Measurements from ENCODE around the gene EVX2.

The EVX2 gene

DNA sequence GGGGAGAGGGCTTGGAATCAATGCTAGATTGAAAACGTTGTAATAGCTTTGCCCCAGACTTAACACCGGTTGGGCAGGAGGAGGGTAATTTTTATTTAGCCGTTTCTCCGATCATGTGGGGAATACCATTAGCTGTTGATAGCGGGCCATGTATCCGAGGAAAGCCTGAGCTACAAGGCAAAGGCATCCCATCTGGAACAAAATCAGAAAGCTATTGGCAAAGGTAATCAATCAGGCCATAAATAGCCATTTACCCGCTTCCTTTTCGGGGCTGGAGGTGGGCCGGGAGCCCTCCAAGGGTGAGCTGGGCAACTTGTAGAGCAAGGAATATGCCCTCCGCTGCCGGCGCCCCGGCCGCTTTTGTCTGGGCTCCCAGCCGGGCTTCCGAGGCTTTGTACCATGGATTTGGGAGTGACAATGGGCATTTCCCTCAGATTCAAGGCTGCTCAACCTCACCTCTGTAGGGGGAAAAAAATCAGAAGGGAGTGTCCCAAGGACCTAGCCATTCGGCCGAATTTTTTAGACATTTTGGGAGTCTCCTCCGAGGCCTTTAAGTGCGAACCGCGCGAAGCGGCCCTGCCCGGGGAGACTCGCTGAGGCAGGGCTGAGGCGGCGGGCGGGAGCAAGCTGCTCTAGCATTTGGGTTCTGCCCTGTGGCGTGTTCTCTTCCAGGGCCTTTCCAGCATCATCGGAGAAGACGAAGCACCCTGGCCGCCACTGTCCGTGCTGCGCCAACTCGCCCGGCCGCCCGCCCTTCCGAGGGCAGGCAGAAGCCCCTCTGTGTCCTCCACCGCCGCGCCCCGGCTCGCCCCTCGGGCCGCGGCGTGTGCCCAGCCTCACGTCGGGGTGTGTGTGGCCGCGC lies 37.7 kb upstream of the EVX2 start:
- no peak for DNase-seq

DNA sequence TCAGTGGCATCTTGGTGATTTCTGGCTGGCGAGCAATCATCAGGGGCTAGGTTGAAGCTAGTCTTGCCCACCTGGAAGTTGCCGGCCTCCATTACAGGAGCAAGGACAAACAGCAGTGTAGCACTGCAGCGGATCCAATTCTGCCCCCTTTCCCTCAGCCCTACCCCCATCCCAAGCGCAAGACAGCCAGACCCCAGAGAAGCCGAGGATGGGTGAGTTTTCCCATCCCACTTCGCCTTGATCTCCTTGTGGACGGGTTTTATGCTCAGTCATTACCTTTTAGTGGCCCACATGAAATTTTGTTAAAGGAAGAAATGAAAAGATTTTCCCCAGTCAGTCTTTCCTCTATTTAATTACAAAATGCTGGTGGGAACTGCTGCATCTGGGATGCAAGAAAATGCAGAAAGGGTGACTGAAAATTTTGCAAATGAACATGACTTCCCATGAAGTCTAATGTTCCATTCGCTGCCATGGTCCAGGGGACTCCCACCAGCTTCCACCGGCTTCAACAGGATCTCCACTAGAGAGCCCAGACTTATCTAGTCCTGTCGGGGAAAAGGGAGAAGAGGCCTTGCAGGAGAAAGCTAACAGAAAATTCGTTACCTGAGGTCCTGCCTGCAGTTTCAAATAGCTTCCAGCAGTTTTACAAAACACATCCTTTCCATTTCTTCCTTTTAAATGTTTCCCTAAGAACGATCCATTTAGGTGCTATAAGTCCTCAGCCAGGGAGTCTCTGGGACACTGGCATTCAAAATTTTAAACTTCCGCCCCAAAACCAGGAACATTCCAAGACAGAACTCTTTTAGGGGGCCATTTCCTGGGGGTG lies 36.8 kb upstream of the EVX2 start:
- no peak for DNase-seq

DNA sequence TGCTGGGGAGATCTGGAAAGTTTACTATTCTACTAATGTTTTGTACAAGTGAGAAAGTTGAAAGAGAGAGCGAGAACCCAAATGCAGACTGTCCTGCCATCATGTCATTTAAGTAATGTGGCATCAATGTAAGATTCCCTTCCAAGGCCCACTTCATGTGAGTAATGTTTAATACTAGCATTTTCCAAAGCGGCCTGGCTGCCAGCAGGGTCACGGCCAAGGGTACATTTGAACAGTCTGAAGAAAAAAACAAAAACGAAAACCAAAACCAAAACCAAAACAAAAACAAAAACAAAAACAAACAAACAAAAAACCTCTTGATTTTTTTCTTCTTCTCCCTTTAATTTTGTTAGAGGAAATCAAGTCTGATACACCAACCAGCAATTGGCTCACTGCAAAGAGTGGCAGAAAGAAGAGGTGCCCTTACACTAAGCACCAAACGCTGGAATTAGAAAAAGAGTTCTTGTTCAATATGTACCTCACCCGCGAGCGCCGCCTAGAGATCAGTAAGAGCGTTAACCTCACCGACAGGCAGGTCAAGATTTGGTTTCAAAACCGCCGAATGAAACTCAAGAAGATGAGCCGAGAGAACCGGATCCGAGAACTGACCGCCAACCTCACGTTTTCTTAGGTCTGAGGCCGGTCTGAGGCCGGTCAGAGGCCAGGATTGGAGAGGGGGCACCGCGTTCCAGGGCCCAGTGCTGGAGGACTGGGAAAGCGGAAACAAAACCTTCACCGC lies 35.0 kb upstream of the EVX2 start:
- peak; percentile 76 for DNase-seq

DNA sequence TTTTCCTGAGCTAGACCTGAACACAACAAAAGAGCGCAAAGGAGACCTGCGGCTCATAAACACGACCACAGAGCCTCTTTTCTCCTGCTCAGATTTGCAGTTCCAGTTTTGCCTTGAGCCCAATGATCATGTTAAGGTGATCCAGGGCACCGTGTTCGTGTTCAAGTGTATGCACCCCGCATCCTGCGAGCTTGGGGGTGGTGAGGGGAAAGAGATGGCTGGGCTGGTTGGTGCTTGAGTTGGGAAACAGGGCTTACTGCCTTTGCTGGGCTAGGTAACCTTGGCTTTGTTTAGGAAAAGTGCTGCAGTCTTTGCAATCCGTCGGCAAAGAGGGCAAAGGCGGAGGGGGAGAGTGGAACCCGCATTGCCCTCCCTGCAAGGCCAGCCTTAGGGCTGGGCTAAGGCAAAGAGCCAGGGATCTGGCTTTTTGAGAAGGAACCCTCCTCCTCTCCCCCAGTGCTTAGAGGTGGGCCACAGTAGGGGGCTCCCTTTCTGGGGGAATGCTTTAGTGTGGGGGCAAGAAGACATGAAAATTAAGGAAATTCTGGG lies 34.1 kb upstream of the EVX2 start:
- no peak for DNase-seq

DNA sequence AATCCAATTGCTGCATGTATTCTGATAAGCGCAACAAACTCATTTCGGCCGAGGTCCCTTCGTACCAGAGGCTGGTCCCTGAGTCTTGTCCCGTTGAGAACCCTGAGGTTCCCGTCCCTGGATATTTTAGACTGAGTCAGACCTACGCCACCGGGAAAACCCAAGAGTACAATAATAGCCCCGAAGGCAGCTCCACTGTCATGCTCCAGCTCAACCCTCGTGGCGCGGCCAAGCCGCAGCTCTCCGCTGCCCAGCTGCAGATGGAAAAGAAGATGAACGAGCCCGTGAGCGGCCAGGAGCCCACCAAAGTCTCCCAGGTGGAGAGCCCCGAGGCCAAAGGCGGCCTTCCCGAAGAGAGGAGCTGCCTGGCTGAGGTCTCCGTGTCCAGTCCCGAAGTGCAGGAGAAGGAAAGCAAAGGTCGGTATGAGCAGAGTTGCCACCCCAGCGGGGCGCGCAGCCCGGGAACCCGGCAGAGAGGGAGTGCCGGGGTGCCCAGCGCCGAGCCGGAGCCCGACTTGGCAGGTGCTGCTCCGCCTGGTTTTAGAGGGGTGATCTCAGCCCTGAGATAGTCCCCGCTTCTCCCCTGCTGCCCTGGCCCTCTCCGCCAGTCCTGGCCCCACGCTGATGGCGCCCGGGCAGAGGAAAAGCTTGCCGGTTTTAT lies 33.5 kb upstream of the EVX2 start:
- DNase-seq, result no peak

DNA sequence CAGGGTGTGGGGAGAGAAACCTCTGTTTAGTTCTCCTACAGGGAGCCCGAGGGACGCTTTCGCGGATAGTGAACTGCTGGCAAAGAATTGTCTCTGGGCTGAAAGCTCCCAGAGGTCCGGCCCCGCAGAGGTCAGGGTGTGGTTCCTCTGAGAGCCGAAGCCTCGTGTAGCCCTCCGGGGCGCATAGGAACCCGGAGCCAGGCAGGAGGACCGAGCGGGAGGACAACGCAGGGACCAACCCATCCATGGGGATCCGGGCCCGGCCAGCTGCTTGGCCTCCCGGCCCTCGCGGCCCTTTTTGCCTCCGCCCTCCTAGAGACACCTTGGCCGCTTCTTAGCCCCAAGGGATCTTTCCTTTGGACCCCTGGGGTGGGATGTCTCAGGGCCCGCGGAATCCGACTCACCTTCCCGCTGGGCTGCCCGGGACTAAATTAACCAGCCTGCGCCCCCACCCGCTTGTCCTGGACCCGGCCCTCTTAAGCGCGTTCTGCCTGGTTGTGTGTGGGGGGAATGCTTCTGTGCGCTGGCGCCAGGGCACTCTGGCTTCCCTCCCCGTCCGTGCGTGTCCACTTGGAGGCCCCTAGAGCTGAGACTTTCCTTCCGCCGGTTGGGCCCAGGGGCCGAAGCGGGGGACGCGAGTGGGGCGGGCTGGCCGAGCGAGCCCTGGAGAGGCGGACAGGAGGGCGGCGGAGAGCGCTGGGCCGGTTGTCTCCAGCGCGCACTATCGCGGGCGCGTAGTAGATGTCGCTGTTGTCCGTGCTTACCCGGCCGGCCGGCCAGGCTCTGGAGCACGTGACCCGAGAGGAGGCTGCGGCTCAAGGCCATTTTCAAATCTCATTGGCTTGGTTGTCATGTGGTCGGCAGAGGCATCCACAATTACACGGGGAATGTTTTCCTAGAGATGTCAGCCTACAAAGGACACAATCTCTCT lies 32.4 kb upstream of the EVX2 start, which contains the start of gene HOXD10:
TSS of gene HOXD10 (plus strand) at position 896 of the 931 bp plus-strand sequence. CDS start 56 bp downstream, outside the sequence.
- DNase-seq, result no peak

DNA sequence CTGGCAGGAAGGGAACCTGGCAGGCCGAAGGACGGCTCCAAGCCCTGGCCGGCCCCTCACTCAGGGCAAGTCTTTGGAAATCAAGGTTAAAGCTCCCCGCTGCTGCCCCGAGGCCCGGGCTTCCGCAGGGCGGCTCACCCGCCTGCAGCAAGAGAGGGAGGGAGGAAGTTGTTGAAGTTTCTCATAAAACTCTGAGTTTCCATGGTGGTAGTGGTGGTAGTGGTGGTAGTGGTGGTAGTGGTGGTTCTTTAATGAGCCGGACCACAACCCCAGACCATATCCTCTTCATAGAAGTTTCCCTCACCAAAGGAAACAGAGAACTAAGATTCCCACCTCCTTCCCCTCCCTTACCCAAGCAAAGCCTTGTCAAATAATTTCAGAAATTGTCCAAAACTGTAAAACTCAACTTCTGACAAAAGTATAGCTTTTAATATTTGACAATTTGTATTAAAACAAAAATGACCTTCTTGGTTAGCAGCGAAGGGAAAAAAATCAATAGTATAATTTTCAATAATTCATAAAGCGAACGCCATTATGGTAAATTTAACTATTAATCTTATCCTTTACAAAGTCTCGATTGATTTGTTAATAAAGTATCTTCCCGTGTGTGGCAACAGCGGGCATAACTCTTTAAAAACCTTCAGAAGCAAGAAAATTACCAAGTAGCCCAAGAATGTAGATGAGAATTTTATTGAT lies 31.3 kb upstream of the EVX2 start:
- no peak for DNase-seq

DNA sequence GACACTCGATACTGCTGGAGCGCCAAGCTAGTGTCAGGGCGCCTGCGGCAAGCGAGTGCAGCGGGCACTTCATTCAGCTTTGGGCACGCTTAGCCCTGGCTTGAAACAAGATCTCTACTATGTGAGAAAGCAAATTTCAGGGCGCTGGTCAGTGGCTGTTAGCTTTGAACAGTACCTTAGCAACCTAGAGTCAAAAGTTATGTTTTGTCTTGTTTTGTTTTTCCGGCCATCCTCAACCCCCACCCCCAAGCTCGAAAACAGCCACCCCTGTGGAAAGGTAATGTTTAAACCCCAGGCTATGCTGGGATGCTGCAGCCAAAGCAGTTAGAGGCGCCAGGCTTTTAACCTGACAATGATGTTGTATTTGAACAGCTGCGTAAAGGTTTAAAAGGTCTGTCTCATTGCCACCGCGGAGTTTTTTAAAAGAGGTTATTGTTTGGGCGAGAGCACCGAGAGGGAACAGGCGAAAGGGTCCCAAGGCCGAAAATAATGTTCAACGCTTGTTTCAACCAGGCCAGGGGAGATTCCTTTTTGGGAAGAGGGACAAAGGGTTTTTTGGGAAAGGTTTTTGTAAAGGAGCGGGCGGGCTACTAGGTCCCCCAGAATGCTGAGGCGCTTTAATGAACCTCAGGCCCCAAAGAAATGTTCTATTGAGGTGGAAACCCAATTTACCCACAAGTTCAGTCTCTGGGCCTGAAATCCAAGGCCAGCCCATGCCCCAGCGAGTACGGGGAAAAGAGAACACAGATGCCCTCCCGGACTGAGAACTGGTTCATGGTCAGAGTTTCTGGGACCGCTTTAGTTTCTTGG lies 30.6 kb upstream of the EVX2 start:
- DNase-seq, result no peak

DNA sequence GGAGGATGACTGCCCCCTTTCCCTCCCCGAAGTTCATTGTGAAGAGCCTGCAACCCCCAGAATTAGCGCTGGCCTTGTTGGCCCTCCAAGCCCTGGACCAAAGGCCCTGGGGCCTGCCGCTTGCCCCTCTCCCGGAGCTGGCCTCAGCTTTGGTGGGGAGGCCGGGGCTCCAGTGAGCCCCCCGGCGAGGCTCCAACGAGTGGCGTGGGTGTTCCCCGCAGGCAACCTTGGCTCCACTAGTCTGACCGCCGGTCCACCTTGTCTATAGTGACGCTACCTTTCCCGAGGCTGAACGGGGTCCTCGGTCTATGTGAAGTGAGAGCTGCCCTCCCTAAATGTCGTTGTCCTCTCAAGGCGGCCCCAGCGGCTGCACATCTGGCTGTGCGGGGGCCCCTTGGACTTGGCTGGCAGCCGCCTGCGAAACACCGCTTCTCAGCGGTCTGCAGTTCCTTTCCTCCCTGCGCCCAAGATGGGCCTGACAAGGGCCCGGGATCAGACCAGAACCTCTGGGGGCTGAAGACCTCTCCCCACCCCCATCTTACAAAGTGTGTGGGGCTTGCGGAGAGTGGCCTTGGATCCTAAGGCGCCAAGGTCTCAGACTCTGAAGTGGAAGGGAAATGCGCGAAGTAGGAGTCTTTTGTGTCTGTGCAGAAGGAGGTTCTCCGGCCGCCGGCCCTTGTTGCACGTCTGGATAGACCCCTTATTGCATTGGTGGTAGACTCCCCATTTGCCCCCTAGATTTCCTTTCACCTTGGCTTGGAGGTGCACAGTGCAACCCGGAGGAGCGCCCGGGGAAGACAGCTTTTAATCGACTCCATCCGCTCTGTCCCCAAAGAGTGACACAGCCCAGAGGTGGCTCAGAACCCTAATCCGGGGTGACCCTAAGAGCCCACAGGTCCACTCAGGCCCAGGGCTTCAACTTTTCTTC lies 28.9 kb upstream of the EVX2 start:
- DNase-seq, result no peak

DNA sequence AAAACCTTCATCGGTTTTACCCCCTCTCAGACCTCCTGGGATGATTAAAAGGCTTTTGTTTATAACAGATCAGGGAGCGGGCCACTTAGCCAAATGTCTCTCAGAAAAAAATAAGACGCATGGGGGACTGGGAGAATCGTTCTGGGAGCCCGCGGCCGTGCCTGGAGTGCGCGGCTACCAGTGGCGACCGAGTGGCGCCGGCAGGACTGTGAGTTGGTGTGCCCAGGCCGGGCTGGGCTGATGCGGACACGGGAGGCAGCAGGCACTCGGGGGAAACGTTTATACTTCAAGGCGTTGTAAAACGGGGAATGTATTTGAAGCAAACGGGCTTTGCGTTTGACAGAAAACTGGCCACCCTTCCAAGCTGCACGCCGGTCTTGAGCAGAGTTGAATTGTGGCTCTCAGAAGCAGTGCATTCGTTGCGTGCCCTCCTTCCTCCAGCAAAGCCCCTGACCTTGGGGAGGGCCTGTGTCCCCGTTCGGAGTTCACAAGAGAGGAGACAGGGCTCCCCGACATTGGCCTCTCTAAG lies 28.1 kb upstream of the EVX2 start:
- no peak for DNase-seq

DNA sequence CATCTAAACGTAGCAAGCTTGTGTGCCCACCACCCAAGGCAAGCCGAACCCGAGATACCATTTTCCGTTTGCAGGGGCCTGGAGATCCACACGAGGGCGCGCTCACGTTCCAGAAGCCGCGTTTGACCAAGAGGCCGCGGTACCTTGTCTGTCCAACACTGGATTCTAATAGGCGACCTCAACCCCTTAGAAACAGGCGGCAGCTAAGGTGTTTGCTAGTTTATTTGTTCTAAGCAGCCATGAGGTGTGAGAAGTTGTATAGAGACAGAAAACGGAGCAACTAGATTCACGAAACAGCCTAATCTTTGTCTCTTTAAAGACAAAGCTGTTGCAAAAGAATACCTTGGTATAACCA lies 27.5 kb upstream of the EVX2 start:
- DNase-seq, result peak; percentile 78

DNA sequence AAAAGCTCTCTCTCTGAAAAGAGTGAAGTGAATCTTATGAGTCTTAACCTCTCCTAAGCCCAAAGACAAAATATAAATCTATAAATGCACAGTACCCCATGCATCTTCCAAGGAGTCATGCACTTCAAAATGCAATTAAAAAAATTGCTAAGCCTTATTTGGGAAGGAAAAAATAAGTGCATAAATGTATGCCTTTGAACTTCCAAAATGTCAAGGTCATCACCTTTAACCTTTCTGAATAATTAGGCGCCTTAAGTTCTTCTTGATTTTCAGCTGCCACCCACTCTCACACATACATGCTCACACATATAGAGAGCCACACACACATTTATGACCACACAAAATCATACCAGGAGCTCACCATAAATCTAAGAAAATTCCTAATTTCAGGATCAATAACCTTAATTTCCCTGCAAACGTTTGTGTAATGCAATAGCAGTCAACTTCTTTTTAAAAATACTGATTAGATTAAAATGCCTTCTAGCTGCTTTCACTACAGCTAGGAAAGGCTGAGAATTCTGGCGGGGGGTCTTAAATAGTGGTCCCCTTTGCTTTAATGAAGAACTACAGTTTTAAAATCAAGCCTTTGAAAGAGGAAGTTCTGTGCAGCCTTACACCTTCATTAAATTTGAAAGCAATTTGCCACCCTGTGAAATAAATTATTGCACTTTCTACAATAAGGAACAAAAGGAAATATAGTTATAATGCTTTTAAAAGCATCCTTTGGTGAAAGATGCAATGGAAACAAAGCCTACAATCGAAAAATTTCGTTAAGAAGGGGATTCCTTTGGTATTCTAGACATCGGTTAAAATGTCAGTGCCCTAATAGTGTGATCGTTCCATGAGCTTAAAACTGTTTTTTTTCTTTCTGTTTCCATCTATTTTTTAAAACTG lies 26.9 kb upstream of the EVX2 start:
- no peak for DNase-seq

DNA sequence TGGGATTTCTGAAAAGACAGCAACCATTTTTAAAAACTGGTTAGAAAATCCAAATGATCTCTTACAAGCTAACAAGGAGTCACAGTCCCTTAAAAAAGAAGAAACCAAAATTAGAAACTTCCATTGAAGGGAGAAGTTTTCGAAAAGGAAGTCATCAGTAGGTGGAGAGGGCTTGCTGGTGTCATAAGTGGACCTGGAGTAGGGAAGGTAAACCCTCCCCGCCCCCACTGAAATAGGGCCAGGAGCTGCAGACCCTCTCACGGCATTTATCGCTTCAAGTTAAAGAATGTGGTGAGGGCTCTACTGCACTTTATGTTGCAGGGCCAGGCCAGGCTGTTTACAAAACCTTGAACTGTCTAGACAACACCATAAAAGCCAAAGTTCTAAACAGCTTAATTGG lies 26.2 kb upstream of the EVX2 start:
- no peak for DNase-seq

DNA sequence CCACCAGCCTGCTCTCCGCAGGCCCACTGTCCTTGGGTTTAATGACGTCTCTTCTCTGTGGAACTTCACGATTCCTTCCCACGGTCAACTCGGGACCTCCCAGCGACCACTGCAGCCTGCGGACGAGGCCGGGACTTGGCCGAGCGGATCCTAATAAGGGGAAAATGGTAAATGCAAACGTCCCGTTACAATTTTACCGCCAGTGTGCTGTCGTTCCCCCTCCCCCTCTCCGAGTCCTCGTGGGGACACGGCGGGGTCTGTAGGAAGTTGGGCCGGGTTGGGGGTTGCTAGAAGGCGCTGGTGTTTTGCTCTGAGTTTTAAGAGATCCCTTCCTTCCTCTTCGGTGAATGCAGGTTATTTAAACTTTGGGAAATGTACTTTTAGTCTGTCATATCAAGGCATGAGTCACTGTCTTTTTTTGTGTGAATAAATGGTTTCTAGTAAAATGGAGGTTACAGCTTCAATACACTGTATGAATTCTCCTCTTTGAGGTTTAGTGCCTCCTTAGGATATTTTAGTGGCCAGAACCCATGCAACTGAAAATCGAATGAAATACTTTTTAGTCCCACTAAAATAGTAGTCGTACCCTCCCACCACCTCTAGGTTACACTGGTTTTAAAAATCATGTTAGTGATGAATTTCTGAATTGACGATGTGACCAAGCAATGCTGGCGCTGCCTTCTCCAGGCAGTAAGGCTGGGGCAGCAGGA lies 25.6 kb upstream of the EVX2 start:
- DNase-seq, result no peak

DNA sequence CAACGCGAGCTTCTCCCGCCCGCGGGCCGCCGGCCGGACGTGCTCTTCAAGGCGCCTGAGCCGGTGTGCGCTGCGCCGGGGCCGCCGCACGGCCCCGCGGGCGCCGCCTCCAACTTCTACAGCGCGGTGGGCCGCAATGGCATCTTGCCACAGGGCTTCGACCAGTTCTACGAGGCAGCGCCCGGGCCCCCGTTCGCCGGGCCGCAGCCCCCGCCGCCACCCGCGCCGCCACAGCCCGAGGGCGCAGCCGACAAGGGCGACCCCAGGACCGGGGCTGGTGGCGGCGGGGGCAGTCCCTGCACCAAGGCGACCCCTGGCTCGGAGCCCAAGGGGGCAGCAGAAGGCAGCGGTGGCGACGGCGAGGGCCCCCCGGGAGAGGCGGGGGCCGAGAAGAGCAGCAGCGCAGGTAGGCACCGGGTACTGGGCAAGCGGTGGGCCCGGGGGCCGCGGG lies 24.0 kb upstream of the EVX2 start:
- no peak for DNase-seq
